ENCODE data around the gene SRSF10. TPM values are rescaled to one million over a fixed set of nuclear protein-coding genes. Genes with fewer than 3 reads are reported as not detected.
"Not testable (repeated sequence)": the region's sequence is repeated elsewhere in the genome, so short reads cannot be mapped to it uniquely, and the experiment has no call there.

Gene SRSF10
- 100 to 1,000 TPM; 191 to 192 TPM for total RNA-seq

GRCh38 chr1:23979881-23980727, at the start of gene SRSF10:
Gene SRSF10 (minus strand): TSS chr1:23980327. CDS start chr1:23980255, 72 bp downstream.
- Mint-ChIP-seq H3K4me3 (peak within 1 kb of the TSS; percentile 91), H3K4me1 (peaks cover 42% of the 10 kb centered on the region), H3K36me3 (ENCODE audit: low read depth) (peaks cover 47% of the 10 kb centered on the region), H3K27ac (peak within 1 kb of the TSS; percentile 96), H3K9me3 (no peaks in the 10 kb centered on the region), H3K27me3 (no peaks in the 10 kb centered on the region)
- ChIA-PET CTCF (interaction anchor here (0.7 to 1.8 kb wide), 5 partner anchors 16 to 30 kb away, joined by 3 to 6 read pairs (median 3); partner anchors contain the start of gene PNRC2), POLR2A (interaction anchor here (0.7 to 12.0 kb wide), 21 partner anchors 9 to 985 kb away, joined by 3 to 515 read pairs (median 4); partner anchors contain the start of genes GALE, LYPLA2, PNRC2 and RCAN3)
- peak; percentile 99 for DNase-seq

- Mint-ChIP-seq H3K27ac (no peak overlapping the region), H3K4me1 (peaks cover under 1% of the 10 kb centered on the region), H3K9me3 (no peaks in the 10 kb centered on the region), H3K27me3 (no peaks in the 10 kb centered on the region), H3K36me3 (ENCODE audit: low read depth) (no peaks in the 10 kb centered on the region), H3K4me3 (no peak overlapping the region)
- CTCF ChIA-PET, result interaction anchor here (0.7 to 1.5 kb wide), 4 partner anchors 74 to 256 kb away, joined by 3 to 10 read pairs (median 3); no protein-coding TSS in a partner anchor
- POLR2A ChIA-PET, result interaction anchor here (1.0 to 1.4 kb wide), 3 partner anchors 47 to 68 kb away, joined by 3 to 6 read pairs (median 5); partner anchors contain the start of genes PNRC2 and SRSF10
- DNase-seq, result no peak
These were observed 47.8 kb upstream of the SRSF10 start for GRCh38 chr1:24027838-24028468.

DNA sequence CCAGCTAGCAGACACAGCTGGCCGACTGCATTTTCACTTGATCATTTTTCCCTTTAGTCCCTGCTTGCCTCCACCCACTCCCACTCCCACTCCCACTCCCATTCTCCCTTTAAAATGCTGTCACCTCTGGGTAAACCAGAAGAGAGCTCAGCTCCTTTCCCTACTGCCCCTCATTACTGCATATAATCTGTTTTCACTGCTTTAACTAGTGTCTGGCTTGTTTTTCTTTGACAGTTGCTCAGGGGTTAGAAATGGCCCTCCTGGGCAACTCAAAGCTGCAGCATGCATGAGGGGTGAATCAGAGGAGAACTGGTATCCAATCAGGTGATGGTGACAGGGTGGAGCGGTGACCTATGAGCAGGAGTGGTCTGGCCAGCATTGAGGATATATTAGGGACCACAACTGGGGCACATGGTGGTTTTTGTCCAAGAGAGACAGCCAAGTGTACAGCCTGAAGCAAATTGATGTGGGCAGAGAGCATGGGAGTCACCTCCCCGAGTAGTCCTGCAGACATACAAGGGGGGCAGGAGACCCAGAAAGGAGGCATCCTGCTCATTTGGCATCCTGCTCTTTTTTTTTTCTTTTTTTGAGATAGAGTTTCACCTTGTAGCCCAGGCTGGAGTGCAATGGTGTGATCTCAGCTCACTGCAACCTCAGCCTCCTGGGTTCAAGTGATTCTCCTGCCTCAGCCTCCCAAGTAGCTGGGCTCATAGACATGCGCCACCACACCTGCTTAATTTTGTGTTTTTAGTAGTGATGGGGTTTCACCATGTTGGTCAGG, 42.6 kb upstream of the SRSF10 start:
- no peaks in the 10 kb centered on the region for H3K9me3 Mint-ChIP-seq
- H3K36me3 Mint-ChIP-seq (ENCODE audit: low read depth), result no peaks in the 10 kb centered on the region
- ChIA-PET POLR2A (no interaction called here), CTCF (no interaction called here)
- no peak overlapping the region for H3K4me3 Mint-ChIP-seq
- no peak overlapping the region for H3K27ac Mint-ChIP-seq
- no peak for DNase-seq
- H3K27me3 Mint-ChIP-seq, result peaks cover 4% of the 10 kb centered on the region
- no peaks in the 10 kb centered on the region for H3K4me1 Mint-ChIP-seq

GRCh38 chr1:24021403-24022266, 41.5 kb upstream of the SRSF10 start:
- ChIA-PET POLR2A (interaction anchor here (1.6 kb wide), 1 partner anchor 41 kb away, joined by 6 read pairs; the partner anchor contains the start of gene SRSF10), CTCF (no interaction called here)
- Mint-ChIP-seq H3K27ac (no peak overlapping the region), H3K9me3 (no peaks in the 10 kb centered on the region), H3K4me3 (no peak overlapping the region), H3K4me1 (no peaks in the 10 kb centered on the region), H3K36me3 (ENCODE audit: low read depth) (no peaks in the 10 kb centered on the region), H3K27me3 (peaks cover 4% of the 10 kb centered on the region)
- no peak for DNase-seq

- Mint-ChIP-seq H3K4me3 (no peak overlapping the region), H3K4me1 (no peaks in the 10 kb centered on the region), H3K27ac (no peak overlapping the region), H3K27me3 (peaks cover 4% of the 10 kb centered on the region), H3K36me3 (ENCODE audit: low read depth) (no peaks in the 10 kb centered on the region), H3K9me3 (no peaks in the 10 kb centered on the region)
- DNase-seq, result no peak
- ChIA-PET POLR2A (interaction anchor here (1.6 kb wide), 1 partner anchor 40 kb away, joined by 6 read pairs; the partner anchor contains the start of gene SRSF10), CTCF (interaction anchor here (0.8 kb wide), 1 partner anchor 10 kb away, joined by 3 read pairs; no protein-coding TSS in a partner anchor)
These were observed 40.3 kb upstream of the SRSF10 start for GRCh38 chr1:24020470-24020869.

- no peak for DNase-seq
- H3K27ac Mint-ChIP-seq, result no peak overlapping the region
- POLR2A ChIA-PET, result no interaction called here
- H3K36me3 Mint-ChIP-seq (ENCODE audit: low read depth), result no peaks in the 10 kb centered on the region
- no peak overlapping the region for H3K4me3 Mint-ChIP-seq
- no peaks in the 10 kb centered on the region for H3K4me1 Mint-ChIP-seq
- no peaks in the 10 kb centered on the region for H3K9me3 Mint-ChIP-seq
- H3K27me3 Mint-ChIP-seq, result peaks cover 7% of the 10 kb centered on the region
- CTCF ChIA-PET, result interaction anchor here (0.8 kb wide), 1 partner anchor 11 kb away, joined by 3 read pairs; no protein-coding TSS in a partner anchor
These were observed 39.9 kb upstream of the SRSF10 start for GRCh38 chr1:24020025-24020424.

DNA sequence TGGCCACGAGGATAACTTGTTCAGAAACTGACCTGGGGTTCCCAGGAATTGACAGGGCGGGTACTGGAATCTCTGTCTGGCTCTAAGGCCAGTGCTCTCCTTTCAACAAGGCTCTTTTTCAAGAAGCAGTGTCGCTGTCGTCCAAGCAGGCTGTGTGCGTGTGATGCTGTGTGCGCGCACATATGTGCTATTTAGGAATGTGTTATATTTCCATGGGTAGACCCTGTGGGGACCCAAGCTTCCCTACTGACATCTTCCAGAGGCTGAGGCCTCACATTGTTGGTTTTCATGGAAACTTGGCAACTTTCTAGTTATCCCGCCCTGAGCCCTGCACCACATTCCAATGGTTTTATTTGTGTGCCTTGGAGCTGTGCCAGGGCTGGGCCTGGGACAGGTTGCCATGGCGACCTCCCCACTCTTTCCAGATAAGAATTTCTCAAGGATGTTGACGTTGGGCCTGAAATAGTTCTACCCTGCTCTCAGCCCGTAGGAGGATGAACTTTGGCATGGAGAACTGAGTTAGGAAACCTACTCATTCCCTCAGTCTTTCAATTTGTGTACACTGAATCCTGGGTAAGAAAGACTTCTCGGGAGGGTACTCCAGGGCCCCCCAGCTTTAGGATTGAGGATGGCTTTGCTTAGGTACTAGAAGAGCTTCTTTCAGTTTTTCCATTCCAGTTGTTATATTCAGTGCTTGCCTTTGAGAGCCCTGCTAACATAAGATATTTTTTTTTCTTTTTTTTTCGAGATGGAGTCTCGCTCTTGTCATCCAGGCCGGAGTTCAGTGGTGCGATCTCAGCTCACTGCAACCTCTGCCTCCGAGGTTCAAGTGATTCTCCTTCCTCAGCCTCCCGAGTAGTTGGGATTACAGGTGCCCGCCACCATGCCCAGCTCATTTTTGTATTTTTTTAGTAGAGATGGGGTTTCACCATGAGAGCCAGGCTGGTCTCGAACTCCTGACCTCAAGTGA, 38.8 kb upstream of the SRSF10 start:
- Mint-ChIP-seq H3K27me3 (peaks cover 12% of the 10 kb centered on the region), H3K4me3 (no peak overlapping the region)

GRCh38 chr1:24015221-24016210, 35.4 kb upstream of the SRSF10 start:
- H3K9me3 Mint-ChIP-seq, result no peaks in the 10 kb centered on the region
- no peak overlapping the region for H3K4me3 Mint-ChIP-seq
- no peak for DNase-seq
- peaks cover 22% of the 10 kb centered on the region for H3K27me3 Mint-ChIP-seq
- no peaks in the 10 kb centered on the region for H3K4me1 Mint-ChIP-seq
- H3K27ac Mint-ChIP-seq, result no peak overlapping the region
- ChIA-PET POLR2A (no interaction called here), CTCF (no interaction called here)
- H3K36me3 Mint-ChIP-seq (ENCODE audit: low read depth), result no peaks in the 10 kb centered on the region

More for the DNA sequence above, 38.8 kb upstream of the SRSF10 start:
- ChIA-PET CTCF (no interaction called here), POLR2A (no interaction called here)
- H3K36me3 Mint-ChIP-seq (ENCODE audit: low read depth), result no peaks in the 10 kb centered on the region
- no peaks in the 10 kb centered on the region for H3K4me1 Mint-ChIP-seq
- no peak overlapping the region for H3K27ac Mint-ChIP-seq
- no peaks in the 10 kb centered on the region for H3K9me3 Mint-ChIP-seq
- DNase-seq, result no peak

- POLR2A ChIA-PET; H3K27ac Mint-ChIP-seq; H3K9me3 Mint-ChIP-seq; DNase-seq; H3K4me1 Mint-ChIP-seq; H3K36me3 Mint-ChIP-seq (ENCODE audit: low read depth); H3K4me3 Mint-ChIP-seq; CTCF ChIA-PET: not testable (repeated sequence)
- H3K27me3 Mint-ChIP-seq, result peaks cover 32% of the 10 kb centered on the region
These were observed 32.8 kb upstream of the SRSF10 start for GRCh38 chr1:24012878-24013277.

DNA sequence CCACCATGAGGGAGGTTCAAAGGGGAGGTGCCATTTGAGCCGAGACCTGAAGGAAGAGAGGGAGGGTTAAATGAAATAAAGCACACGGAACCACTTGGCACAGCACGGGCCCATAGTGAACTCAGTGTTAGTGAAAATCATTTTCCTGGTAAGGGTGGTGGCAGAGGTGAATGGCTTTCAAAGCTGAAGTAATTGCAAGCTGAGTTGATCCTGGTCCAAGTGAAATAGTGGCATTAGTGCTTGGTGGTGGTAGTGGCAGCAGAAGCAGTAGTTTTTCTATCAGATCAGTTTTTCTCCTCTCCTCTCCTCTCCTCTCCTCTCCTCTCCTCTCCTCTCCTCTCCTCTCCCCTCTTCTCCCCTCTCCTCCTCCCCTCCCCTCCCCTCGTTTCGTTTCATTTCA, 30.5 kb upstream of the SRSF10 start:
- Mint-ChIP-seq H3K9me3 (no peaks in the 10 kb centered on the region), H3K4me1 (no peaks in the 10 kb centered on the region), H3K4me3 (no peak overlapping the region), H3K36me3 (ENCODE audit: low read depth) (no peaks in the 10 kb centered on the region), H3K27ac (no peak overlapping the region), H3K27me3 (peaks cover 39% of the 10 kb centered on the region)
- CTCF ChIA-PET, result interaction anchor here (0.6 kb wide), 1 partner anchor 185 kb away, joined by 3 read pairs; no protein-coding TSS in a partner anchor
- POLR2A ChIA-PET, result no interaction called here
- DNase-seq, result no peak
